ENCODE data around the gene TBC1D2.

TBC1D2 gene

DNA sequence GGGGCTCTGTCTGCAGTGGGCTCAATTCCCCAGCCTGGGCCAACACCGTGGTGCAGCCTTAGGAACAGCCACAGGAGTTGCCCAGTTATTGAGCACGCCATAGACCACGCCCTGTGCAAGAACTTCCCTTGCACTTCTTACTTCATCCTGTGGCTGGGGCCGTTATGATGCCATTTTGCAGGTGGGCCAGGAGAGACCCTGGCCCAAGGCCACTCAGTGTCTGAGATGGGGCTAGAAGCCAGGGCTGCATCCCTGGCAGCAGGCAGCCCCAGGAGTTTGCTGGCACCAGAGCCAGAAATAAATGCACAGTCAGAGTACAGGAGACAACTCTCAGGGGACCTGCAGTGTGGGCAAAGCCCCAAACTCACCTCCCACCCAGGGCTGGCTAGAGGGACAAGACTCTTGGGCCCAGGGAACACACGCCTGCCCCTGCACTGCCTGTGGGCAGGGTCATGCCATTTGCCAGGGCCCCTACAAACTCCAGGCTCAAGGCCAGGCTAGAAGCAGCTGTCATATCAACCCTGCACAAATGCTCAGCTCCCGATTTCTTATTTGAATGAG is 69.8 kb downstream of the TBC1D2 start:
- Mint-ChIP-seq H3K27me3 (ENCODE audit: low read depth) (peaks cover 14% of the 10 kb centered on the region), H3K27ac (no peak overlapping the region), H3K4me1 (no peaks in the 10 kb centered on the region), H3K36me3 (ENCODE audit: low read depth) (no peaks in the 10 kb centered on the region), H3K4me3 (no peak overlapping the region), H3K9me3 (no peaks in the 10 kb centered on the region)
- TF ChIP-seq, protein P1, sequence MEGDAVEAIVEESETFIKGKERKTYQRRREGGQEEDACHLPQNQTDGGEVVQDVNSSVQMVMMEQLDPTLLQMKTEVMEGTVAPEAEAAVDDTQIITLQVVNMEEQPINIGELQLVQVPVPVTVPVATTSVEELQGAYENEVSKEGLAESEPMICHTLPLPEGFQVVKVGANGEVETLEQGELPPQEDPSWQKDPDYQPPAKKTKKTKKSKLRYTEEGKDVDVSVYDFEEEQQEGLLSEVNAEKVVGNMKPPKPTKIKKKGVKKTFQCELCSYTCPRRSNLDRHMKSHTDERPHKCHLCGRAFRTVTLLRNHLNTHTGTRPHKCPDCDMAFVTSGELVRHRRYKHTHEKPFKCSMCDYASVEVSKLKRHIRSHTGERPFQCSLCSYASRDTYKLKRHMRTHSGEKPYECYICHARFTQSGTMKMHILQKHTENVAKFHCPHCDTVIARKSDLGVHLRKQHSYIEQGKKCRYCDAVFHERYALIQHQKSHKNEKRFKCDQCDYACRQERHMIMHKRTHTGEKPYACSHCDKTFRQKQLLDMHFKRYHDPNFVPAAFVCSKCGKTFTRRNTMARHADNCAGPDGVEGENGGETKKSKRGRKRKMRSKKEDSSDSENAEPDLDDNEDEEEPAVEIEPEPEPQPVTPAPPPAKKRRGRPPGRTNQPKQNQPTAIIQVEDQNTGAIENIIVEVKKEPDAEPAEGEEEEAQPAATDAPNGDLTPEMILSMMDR (IDR thresholded peaks at IDR 0.05; ENCODE audit: unreplicated experiment in 3 of 3): no peak

DNA sequence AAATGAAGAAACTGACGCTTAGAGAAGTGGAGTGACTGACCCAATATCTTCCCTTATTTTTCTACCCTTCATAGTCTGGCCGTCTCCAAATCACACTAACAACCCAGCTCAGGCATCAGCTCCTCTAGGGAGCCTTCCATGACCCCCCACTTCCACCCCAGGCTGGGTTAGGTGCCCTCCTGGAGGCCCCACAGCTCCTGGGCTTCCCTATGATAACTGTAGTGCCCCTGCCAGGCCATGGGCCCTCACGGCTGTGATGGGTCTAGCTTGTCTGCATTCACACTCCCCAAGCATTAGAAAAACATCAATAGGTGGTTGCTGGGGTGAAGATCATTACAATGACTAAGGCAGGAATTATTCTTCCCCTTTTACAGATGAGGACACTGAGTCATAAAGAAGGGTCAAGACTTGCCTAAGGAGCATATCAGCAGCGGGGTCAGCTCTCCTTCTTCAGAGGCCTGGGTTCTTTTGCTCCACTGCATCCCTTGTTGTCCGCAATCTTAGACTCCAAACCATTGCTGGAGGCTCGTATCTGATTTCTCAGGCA is 70.4 kb downstream of the TBC1D2 start:
- H3K36me3 Mint-ChIP-seq (ENCODE audit: low read depth): no peaks in the 10 kb centered on the region

DNA sequence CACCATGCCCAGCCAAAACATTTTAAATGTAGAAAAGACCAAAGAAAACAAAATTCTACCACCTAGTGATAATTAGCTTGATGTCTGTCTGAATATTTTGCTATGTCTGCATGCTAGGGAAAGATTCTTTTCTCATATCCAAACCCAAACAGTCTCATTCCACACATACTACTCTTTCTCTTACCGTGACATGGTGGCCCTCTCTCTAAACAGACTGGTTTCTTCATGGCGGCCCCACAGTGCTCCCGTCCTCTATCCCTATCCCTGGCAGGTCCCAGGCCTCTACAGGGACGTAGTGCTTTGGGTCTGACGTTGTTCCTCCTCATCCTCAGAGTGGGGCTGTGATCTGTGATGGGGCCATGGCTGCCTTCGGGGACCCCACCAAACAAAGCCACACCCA is 71.1 kb downstream of the TBC1D2 start:
- Mint-ChIP-seq H3K27ac (peak overlapping the region in 1 of 3 experiments; percentile 14), H3K4me1 (no peaks in the 10 kb centered on the region), H3K36me3 (ENCODE audit: low read depth) (no peaks in the 10 kb centered on the region), H3K27me3 (ENCODE audit: low read depth) (peaks cover 9% of the 10 kb centered on the region), H3K9me3 (no peaks in the 10 kb centered on the region), H3K4me3 (no peak overlapping the region)
- TF ChIP-seq, protein P1 (IDR thresholded peaks at IDR 0.05; ENCODE audit: unreplicated experiment in 3 of 3): no peak

More for the DNA sequence above, 70.4 kb downstream of the TBC1D2 start:
- Mint-ChIP-seq H3K9me3 (no peaks in the 10 kb centered on the region), H3K4me1 (no peaks in the 10 kb centered on the region), H3K4me3 (no peak overlapping the region), H3K27ac (no peak overlapping the region), H3K27me3 (ENCODE audit: low read depth) (peaks cover 14% of the 10 kb centered on the region)
- TF ChIP-seq, protein P1 (IDR thresholded peaks at IDR 0.05; ENCODE audit: unreplicated experiment in 3 of 3): no peak

DNA sequence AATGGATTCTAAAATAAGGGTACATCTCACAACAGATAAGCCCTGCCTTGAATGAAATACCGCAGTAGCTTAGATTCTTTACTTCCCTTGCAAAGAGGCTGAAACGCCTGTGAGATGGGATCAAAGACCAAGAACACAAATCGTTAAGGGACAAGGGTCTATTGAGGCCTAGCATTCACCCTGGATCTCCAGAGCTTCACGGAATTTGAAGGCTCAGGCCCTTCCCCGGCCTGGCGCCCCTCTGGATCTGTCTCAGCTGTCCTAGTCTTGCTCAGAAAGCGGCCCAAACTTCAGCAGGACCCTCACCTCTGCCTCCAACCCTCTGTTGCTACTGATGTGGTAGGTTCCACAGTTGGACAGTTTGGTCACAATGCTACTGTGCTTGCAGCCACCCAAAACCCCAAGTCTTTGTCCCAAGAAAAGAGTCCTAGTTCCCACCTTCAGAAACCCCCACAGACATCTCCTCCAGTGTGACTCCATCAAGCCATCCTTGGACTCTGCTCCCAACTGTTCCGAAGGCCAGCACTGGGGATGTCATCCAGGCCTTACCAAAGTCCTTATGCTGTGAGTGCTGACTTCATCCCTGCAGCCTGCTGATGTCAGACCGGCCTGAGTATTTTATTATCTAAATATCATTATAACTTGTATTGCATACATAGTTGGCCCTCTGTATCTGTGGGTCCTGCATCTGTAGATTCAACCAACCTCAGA is 72.4 kb downstream of the TBC1D2 start:
- Mint-ChIP-seq H3K4me3 (no peak overlapping the region), H3K9me3 (no peaks in the 10 kb centered on the region), H3K27ac (peak overlapping the region in 1 of 3 experiments; percentile 75), H3K27me3 (ENCODE audit: low read depth) (peaks cover 8% of the 10 kb centered on the region), H3K4me1 (no peaks in the 10 kb centered on the region), H3K36me3 (ENCODE audit: low read depth) (no peaks in the 10 kb centered on the region)
- TF ChIP-seq, protein P1 (IDR thresholded peaks at IDR 0.05; ENCODE audit: unreplicated experiment in 3 of 3): no peak

DNA sequence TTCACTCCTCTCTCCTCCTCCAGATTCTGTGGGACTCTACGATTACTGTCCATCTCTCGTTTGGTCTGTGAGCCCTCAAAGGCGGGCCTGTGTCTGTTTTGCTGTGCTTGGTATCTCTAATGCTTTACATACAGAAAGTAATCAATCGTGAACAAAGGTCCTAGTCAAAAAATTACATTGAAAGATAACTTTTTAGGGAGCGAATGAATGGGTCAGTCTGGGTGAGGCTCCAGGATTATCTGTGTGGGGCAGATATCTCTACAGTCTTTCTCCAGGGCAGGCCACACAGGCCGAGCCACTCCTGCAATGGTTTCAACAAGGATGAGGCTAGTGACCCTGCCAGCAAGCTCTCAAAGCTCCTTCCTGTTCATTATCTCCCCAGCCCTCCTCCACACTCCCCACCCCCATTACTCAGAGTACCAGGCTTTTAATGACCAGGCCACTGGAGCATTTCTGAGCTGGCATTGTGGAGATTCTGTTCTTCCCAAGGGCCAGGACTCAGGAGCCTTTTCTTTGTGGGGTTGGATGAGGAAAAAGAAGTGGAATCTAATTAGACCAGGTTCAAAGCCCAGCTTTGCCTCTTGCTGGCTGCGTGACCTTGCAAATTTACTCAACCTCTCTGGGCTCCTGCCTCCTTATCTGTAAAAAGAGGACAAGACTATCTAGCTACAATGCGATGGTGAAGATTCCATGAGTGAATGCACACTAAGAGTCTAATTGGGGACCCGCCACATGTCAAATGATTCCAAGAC is 73.2 kb downstream of the TBC1D2 start:
- Mint-ChIP-seq H3K27me3 (ENCODE audit: low read depth) (peaks cover 3% of the 10 kb centered on the region), H3K4me3 (no peak overlapping the region), H3K36me3 (ENCODE audit: low read depth) (no peaks in the 10 kb centered on the region), H3K9me3 (no peaks in the 10 kb centered on the region), H3K4me1 (no peaks in the 10 kb centered on the region), H3K27ac (peak overlapping the region in 2 of 3 experiments; percentile 8 to 75)
- TF ChIP-seq, protein P1 (IDR thresholded peaks at IDR 0.05; ENCODE audit: unreplicated experiment in 3 of 3): no peak

Measured in nephron (organoid).